HepG2 (cell line): ENCODE data around the gene NUDT8. TPM values are rescaled to one million over a fixed set of nuclear protein-coding genes. Genes with fewer than 3 reads are reported as not detected.

Experiments
- ATAC-seq: fragments of 200-7000 bp; cut with Tn5 transposase; 3 replicates; pipeline ENCODE4 v1.9.1; 2020; ENCODE audit warnings: mild to moderate bottlenecking, moderate library complexity
- BruUV-seq: library from RNA; stranded (reverse); fragments of 400-500 nt; replicated peaks from 2 replicates; lab custom pipeline; 2021; lab: Mats Ljungman, UMichigan
- CTCF ChIA-PET: fragments of 300-600 bp; formaldehyde crosslinking; extraction: SDS; loops from one replicate; lab custom pipeline; 2021; ENCODE audit warnings: low total read pairs, inconsistent platforms, low intra/inter-chr PET ratio; lab: Yijun Ruan, JAX
- POLR2A ChIA-PET: fragments of 350-600 bp; sonication (Branson Sonifier 250); formaldehyde crosslinking; loops from one replicate; lab custom pipeline; 2020; ENCODE audit warnings: antibody characterized with exemption, inconsistent platforms; lab: Yijun Ruan, JAX
- DNase-seq: peaks from one replicate; pipeline ENCODE4 v3.0.0-alpha.2; 2015; ENCODE audit warnings: low spot score
- FAIRE-seq: peaks from 3 replicates; lab custom pipeline; 2011; peaks lifted over from hg19 to GRCh38; lab: Jason Lieb, UNC
- H2AFZ ChIP-seq: one replicate; pipeline ENCODE4 v1.6.1; 2011; ENCODE audit warnings: low read length, inconsistent platforms
- H3K27ac ChIP-seq: fragments of 300-600 bp; 3 replicates; pipeline ENCODE4 v1.8.0; 2011; ENCODE audit warnings: mixed run types, mild to moderate bottlenecking, mixed read lengths, low read length, inconsistent platforms; ENCODE audit not compliant: insufficient read depth; ENCODE audit errors: extremely low read length
- H3K27me3 ChIP-seq, 2 experiments: fragments of 200-600 bp in 1 of 2; 2 replicates in 1 of 2; 3 replicates in 1 of 2; pipeline versions ENCODE4 v1.6.0 to v1.8.0; 2011; ENCODE audit warnings: low read length in 2 of 2, mild to moderate bottlenecking in 2 of 2, moderate library complexity in 2 of 2, inconsistent platforms in 1 of 2; ENCODE audit not compliant: insufficient read depth in 2 of 2, control insufficient read depth in 1 of 2
- H3K36me3 ChIP-seq, 2 experiments: fragments of 200-600 bp in 1 of 2; replicated peaks in 1 of 2; 2 replicates in 1 of 2; 3 replicates in 1 of 2; pipeline versions ENCODE4 v1.5.1 to v1.8.0; 2011; ENCODE audit warnings: low read length in 2 of 2, inconsistent platforms in 1 of 2; ENCODE audit not compliant: insufficient read depth in 2 of 2, control insufficient read depth in 1 of 2
- H3K4me1 ChIP-seq: 2 replicates; pipeline ENCODE4 v1.5.1; 2012; ENCODE audit warnings: low read length, inconsistent platforms; ENCODE audit not compliant: insufficient read depth
- H3K4me2 ChIP-seq: 2 replicates; pipeline ENCODE4 v1.6.0; 2011; ENCODE audit warnings: low read depth, low read length, inconsistent platforms
- H3K4me3 ChIP-seq, 3 experiments: fragments of 200-600 bp in 1 of 3; sonication (generic), shearing (Covaris generic) in 1 of 3; replicated peaks in 1 of 3; 2 replicates each; pipeline ENCODE4 v1.5.1; 2011 to 2016; ENCODE audit warnings: low read length in 3 of 3, inconsistent platforms in 2 of 3, low read depth in 2 of 3, mild to moderate bottlenecking in 2 of 3, control low read depth in 1 of 3, mixed read lengths in 1 of 3; ENCODE audit not compliant: insufficient read depth in 1 of 3
- H3K79me2 ChIP-seq: one replicate; pipeline ENCODE4 v1.6.1; 2011; ENCODE audit warnings: low read length, inconsistent platforms; ENCODE audit not compliant: insufficient read depth
- H3K9ac ChIP-seq: 2 replicates; pipeline ENCODE4 v1.6.0; 2011; ENCODE audit warnings: mild to moderate bottlenecking, low read depth, low read length, inconsistent platforms; ENCODE audit not compliant: insufficient read depth
- H3K9me3 ChIP-seq: 2 replicates; pipeline ENCODE4 v1.5.1; 2012; ENCODE audit warnings: mild to moderate bottlenecking, low read length
- H4K20me1 ChIP-seq: 2 replicates; pipeline ENCODE4 v1.6.0; 2011; ENCODE audit warnings: inconsistent platforms, mild to moderate bottlenecking, low read length, moderate library complexity; ENCODE audit not compliant: insufficient read depth
- HOXA9 ChIP-seq: sonication (generic); formaldehyde crosslinking; IDR thresholded peaks from 2 replicates; pipeline ENCODE4 v1.8.1; 2022; ENCODE audit warnings: missing genetic modification reagents, mild to moderate bottlenecking, moderate library complexity, borderline replicate concordance
- KDM3A ChIP-seq: IDR thresholded peaks from 2 replicates; pipeline ENCODE4 v1.6.1; 2018; ENCODE audit warnings: low read depth, missing compliant biosample characterization
- MAFK ChIP-seq, 2 experiments: IDR thresholded peaks in 1 of 2; conservative IDR thresholded peaks in 1 of 2; 2 replicates each; pipeline ENCODE4 v1.6.1; 2011; ENCODE audit warnings: improper control_type of control experiment in 2 of 2, low read length in 2 of 2
- NFKB2 ChIP-seq: sonication (generic); formaldehyde crosslinking; IDR thresholded peaks from 2 replicates; pipeline ENCODE4 v1.4.0; 2020; ENCODE audit warnings: missing genetic modification reagents, borderline replicate concordance
- PRDM10 ChIP-seq: sonication (generic); formaldehyde crosslinking; IDR thresholded peaks from 2 replicates; pipeline ENCODE4 v1.4.0; 2020; ENCODE audit warnings: low read depth, missing genetic modification reagents
- RELA ChIP-seq: sonication (generic); formaldehyde crosslinking; IDR thresholded peaks from 2 replicates; pipeline ENCODE4 v1.4.0; 2020; ENCODE audit warnings: missing genetic modification reagents
- SNAPC2 ChIP-seq: sonication (generic); formaldehyde crosslinking; IDR thresholded peaks from 2 replicates; pipeline ENCODE4 v1.8.1; 2022; ENCODE audit warnings: mild to moderate bottlenecking, missing genetic modification reagents
- ZBTB20 ChIP-seq: sonication (generic); formaldehyde crosslinking; IDR thresholded peaks from 2 replicates; pipeline ENCODE4 v1.8.1; 2023; ENCODE audit warnings: missing genetic modification reagents, low read depth, mild to moderate bottlenecking, borderline replicate concordance
- ZC3H4 ChIP-seq: sonication (generic); formaldehyde crosslinking; IDR thresholded peaks from 2 replicates; pipeline ENCODE4 v1.4.0; 2020; ENCODE audit warnings: missing genetic modification reagents, borderline replicate concordance
- ZNF234 ChIP-seq: sonication (generic); formaldehyde crosslinking; conservative IDR thresholded peaks from 2 replicates; pipeline ENCODE4 v1.5.1; 2020; ENCODE audit warnings: mild to moderate bottlenecking, missing genetic modification reagents
- ZNF276 ChIP-seq: sonication (generic); formaldehyde crosslinking; IDR thresholded peaks from 2 replicates; pipeline ENCODE4 v1.4.0; 2020; ENCODE audit warnings: mild to moderate bottlenecking, low read depth, missing genetic modification reagents
- ZNF317 ChIP-seq: sonication (generic); formaldehyde crosslinking; IDR thresholded peaks from 2 replicates; pipeline ENCODE4 v1.5.0; 2020; ENCODE audit warnings: mild to moderate bottlenecking, missing genetic modification reagents
- ZNF34 ChIP-seq: sonication (generic); formaldehyde crosslinking; IDR thresholded peaks from 2 replicates; pipeline ENCODE4 v1.4.0; 2020; ENCODE audit warnings: mild to moderate bottlenecking, missing genetic modification reagents, borderline replicate concordance
- ZNF674 ChIP-seq: sonication (generic); formaldehyde crosslinking; IDR thresholded peaks from 2 replicates; pipeline ENCODE4 v1.5.0; 2020; ENCODE audit warnings: low read depth, mild to moderate bottlenecking, missing genetic modification reagents
- ZSCAN29 ChIP-seq: sonication (generic); formaldehyde crosslinking; conservative IDR thresholded peaks from 2 replicates; pipeline ENCODE4 v1.4.0; 2020; ENCODE audit warnings: mild to moderate bottlenecking, missing genetic modification reagents
- WGBS: methylation state at CpG from one replicate; pipeline ENCODE4 v1.1.6; 2017; ENCODE audit warnings: low lambda C conversion rate; 5-methylcytosine and 5-hydroxymethylcytosine counted together
- in situ Hi-C: cut with HindIII; loops from 2 replicates; pipeline ENCODE4 v1.10.0; 2017; ENCODE audit warnings: low pct_unique_long_range_greater_than_20kb; ENCODE audit not compliant: extremely low pct_ligation_motif_present
- intact Hi-C: fragments of 100-400 bp; cut with micrococcal nuclease; formaldehyde crosslinking; loops from one replicate; pipeline ENCODE4 v1.10.0; 2022; ENCODE audit not compliant: unreplicated experiment
- polyA plus RNA-seq, 8 experiments: library from polyadenylated mRNA; depleted of rRNA in 3 of 8; stranded (reverse) in 7 of 8; unstranded in 1 of 8; fragments of >200 nt; fragmentation: Illumina TruSeq in 4 of 8; extraction: Trizol in 4 of 8; gene quantifications; 2 replicates each; pipeline versions ENCODE4 v1.2.1 to v1.2.3, GENCODE V29; 2011 to 2016; ENCODE audit warnings: low read depth in 4 of 8, missing spikeins in 1 of 8, mixed read lengths in 1 of 8; ENCODE audit not compliant: insufficient read depth in 1 of 8
- total RNA-seq, 5 experiments: library from RNA; depleted of rRNA; stranded (reverse); fragments of >200 nt; fragmentation: Illumina TruSeq; extraction: Trizol; gene quantifications; 2 replicates each; pipeline ENCODE4 v1.2.3, GENCODE V29; 2016; ENCODE audit warnings: low read depth in 1 of 5

The NUDT8 gene
- total and polyA plus RNA-seq, 2 of the 13 experiments (the other 11 are each of a cell fraction or from before 2014, with no cell fraction given): 6.7 to 25.8 TPM

GRCh38 chr11:67644472-67645418 is 15.0 kb upstream of the NUDT8 start:
- in situ Hi-C loops (no loop called here), intact Hi-C loops (loop anchor here (1.0 kb wide), 1 partner anchor 27 kb away; no protein-coding TSS in a partner anchor)
- no peak overlapping the region for H2AFZ ChIP-seq
- DNase-seq (no peak), ATAC-seq (no peak), FAIRE-seq (no peak)
- TF ChIP-seq ZNF34 (CRISPR knock-in tag) (no peak), PRDM10 (CRISPR knock-in tag) (no peak), ZSCAN29 (CRISPR knock-in tag) (no peak), ZNF317 (CRISPR knock-in tag) (no peak), HOXA9 (CRISPR knock-in tag) (no peak), ZNF674 (CRISPR knock-in tag) (no peak), ZC3H4 (CRISPR knock-in tag) (no peak), ZBTB20 (CRISPR knock-in tag) (no peak), KDM3A (CRISPR knock-in tag) (no peak), ZNF234 (CRISPR knock-in tag) (no peak), RELA (CRISPR knock-in tag) (no peak), NFKB2 (CRISPR knock-in tag) (no peak), SNAPC2 (CRISPR knock-in tag) (no peak), MAFK (conservative IDR thresholded peaks at IDR 0.05 in 1 of 2, IDR thresholded peaks at IDR 0.05 in 1 of 2; ENCODE audit: low read length in 2 of 2) (no peak), ZNF276 (CRISPR knock-in tag) (no peak)
- no TSS peak for BruUV-seq
- H4K20me1 ChIP-seq: no peaks in the 10 kb centered on the region
- CTCF ChIA-PET: interaction anchor here (1.1 to 2.0 kb wide), 3 partner anchors 15 to 31 kb away, joined by 3 to 7 read pairs (median 5); partner anchors contain the start of gene NUDT8
- no peak overlapping the region for H3K9ac ChIP-seq
- no peak overlapping the region for H3K27ac ChIP-seq
- no peaks in the 10 kb centered on the region for H3K79me2 ChIP-seq
- no peak overlapping the region for H3K4me3 ChIP-seq
- H3K36me3 ChIP-seq: no peaks in the 10 kb centered on the region
- 96% methylated on average over 9 of the region's 22 CpGs for WGBS
- POLR2A ChIA-PET: interaction anchor here (1.3 kb wide), 1 partner anchor 12 kb away, joined by 3 read pairs; no protein-coding TSS in a partner anchor
- no peaks in the 10 kb centered on the region for H3K9me3 ChIP-seq
- no peak overlapping the region for H3K4me2 ChIP-seq
- H3K27me3 ChIP-seq: no peaks in the 10 kb centered on the region
- peaks cover 19% of the 10 kb centered on the region for H3K4me1 ChIP-seq
